Measurements from ENCODE around the gene GALNS.

The GALNS gene

DNA sequence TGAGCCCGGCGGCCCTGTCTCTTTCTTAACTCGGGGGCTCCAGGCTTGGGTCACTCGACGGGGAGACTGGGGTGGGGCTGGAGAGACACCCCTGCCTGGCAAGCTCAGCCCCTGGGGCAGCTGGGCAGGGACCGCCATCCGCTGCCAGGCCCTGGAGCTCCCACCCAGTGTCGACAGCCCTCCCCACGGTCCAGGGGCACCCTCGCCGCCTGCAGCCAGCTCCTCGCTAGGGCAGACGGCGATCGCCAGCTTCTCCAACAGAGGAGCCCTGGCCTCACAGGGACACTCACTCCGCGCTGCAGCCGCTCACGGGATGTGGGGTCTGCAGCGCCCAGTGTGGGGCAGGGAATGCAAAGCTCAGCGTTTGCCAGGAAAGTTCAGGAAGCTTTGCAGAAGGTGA, 29.0 kb downstream of the GALNS start:
- Histone ChIP-seq H2AK5ac (ENCODE audit: low read length, severe bottlenecking) (no peak overlapping the region), H2BK15ac (ENCODE audit: low read depth, poor library complexity, severe bottlenecking) (no peak overlapping the region), H4K91ac (ENCODE audit: low read length) (no peak overlapping the region), H2BK120ac (ENCODE audit: low read depth, low read length) (no peak overlapping the region), H3K27me3 (ENCODE audit: control insufficient read depth in 1 of 2, insufficient read depth in 1 of 2, low read length in 2 of 2) (no peaks in the 10 kb centered on the region), H2BK5ac (ENCODE audit: low read depth, low read length, poor library complexity, severe bottlenecking) (no peak overlapping the region), H3K79me1 (replicated peaks; ENCODE audit: low read length, poor library complexity, severe bottlenecking) (no peaks in the 10 kb centered on the region), H3K4me2 (ENCODE audit: low read length, poor library complexity, severe bottlenecking) (no peak overlapping the region), H3K9me3 (ENCODE audit: control insufficient read depth, low read length) (no peaks in the 10 kb centered on the region), H3K36me3 (ENCODE audit: control insufficient read depth in 1 of 2, insufficient read depth in 2 of 2, low read depth in 1 of 2, low read length in 2 of 2) (peaks cover 19 to 72% of the 10 kb centered on the region in 2 experiments), H3K14ac (ENCODE audit: low read length in 2 of 2) (no peak overlapping the region), H3K4ac (ENCODE audit: low read depth in 1 of 2, low read length in 2 of 2) (no peak overlapping the region), H4K8ac (ENCODE audit: low read length) (no peak overlapping the region), H3K4me1 (ENCODE audit: control insufficient read depth, insufficient read depth, low read depth, low read length) (peaks cover 10% of the 10 kb centered on the region), H2BK12ac (ENCODE audit: low read length in 2 of 2) (no peak overlapping the region), H3K27ac (ENCODE audit: low read length, poor library complexity, severe bottlenecking) (no peak overlapping the region), H3K23ac (ENCODE audit: low read length in 2 of 2) (no peak overlapping the region), H3K4me3 (ENCODE audit: insufficient read depth in 1 of 2, low read depth in 1 of 2, low read length in 2 of 2) (no peak overlapping the region), H2AFZ (ENCODE audit: low read depth, low read length) (no peak overlapping the region), H3K9ac (ENCODE audit: low read length) (no peak overlapping the region), H3K18ac (ENCODE audit: low read depth in 1 of 2, low read length in 2 of 2) (no peak overlapping the region)
- WGBS = 97% methylated on average over 21 of the region's 21 CpGs
- DNase-seq = no peak

DNA sequence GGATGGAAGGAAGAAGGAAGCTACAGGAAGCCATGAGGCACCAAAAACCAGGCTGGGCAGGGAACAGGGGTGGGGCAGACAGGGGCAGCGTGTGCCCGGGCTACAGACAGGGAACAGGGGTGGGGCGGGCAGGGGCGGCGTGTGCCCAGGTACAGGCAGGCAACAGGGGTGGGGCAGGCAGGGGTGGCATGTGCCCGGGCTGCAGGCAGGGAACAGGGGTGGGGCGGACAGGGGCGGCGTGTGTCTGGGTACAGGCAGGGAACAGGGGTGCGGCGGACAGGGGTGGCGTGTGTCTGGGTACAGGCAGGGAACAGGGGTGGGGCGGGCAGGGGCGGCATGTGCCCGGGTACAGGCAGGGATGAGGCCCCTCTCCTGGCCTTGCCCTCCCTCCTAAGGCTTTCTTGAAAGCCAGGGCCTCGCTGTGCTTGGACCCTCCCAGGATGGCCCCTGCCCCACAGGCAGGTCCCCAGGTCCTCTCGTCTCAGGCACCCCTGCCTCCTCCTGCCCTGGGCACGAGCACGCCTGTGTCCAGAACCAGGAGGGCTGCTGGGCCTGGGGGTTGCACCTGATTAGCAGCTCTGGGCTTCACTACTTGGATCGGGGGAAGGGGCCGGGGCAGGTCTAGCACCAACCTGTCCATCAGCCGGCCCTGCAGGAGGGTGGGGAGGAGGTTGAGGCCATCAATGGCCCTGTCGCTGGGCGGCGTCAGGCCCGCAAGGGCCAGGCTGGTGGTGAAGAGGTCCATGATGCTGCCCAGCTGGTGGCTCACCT, 30.5 kb downstream of the GALNS start:
- Histone ChIP-seq H3K18ac (ENCODE audit: low read depth in 1 of 2, low read length in 2 of 2) (no peak overlapping the region), H3K27me3 (ENCODE audit: control insufficient read depth in 1 of 2, insufficient read depth in 1 of 2, low read length in 2 of 2) (no peaks in the 10 kb centered on the region), H3K4me2 (ENCODE audit: low read length, poor library complexity, severe bottlenecking) (no peak overlapping the region), H3K23ac (ENCODE audit: low read length in 2 of 2) (no peak overlapping the region), H2BK5ac (ENCODE audit: low read depth, low read length, poor library complexity, severe bottlenecking) (no peak overlapping the region), H3K79me1 (replicated peaks; ENCODE audit: low read length, poor library complexity, severe bottlenecking) (no peaks in the 10 kb centered on the region), H3K9me3 (ENCODE audit: control insufficient read depth, low read length) (no peaks in the 10 kb centered on the region), H3K4me1 (ENCODE audit: control insufficient read depth, insufficient read depth, low read depth, low read length) (no peaks in the 10 kb centered on the region), H3K36me3 (ENCODE audit: control insufficient read depth in 1 of 2, insufficient read depth in 2 of 2, low read depth in 1 of 2, low read length in 2 of 2) (peaks cover 30 to 87% of the 10 kb centered on the region in 2 experiments), H3K4ac (ENCODE audit: low read depth in 1 of 2, low read length in 2 of 2) (no peak overlapping the region), H4K8ac (ENCODE audit: low read length) (no peak overlapping the region), H2BK15ac (ENCODE audit: low read depth, poor library complexity, severe bottlenecking) (no peak overlapping the region), H3K14ac (ENCODE audit: low read length in 2 of 2) (no peak overlapping the region), H2BK12ac (ENCODE audit: low read length in 2 of 2) (no peak overlapping the region), H4K91ac (ENCODE audit: low read length) (no peak overlapping the region), H3K4me3 (ENCODE audit: insufficient read depth in 1 of 2, low read depth in 1 of 2, low read length in 2 of 2) (no peak overlapping the region), H3K27ac (ENCODE audit: low read length, poor library complexity, severe bottlenecking) (no peak overlapping the region), H2AFZ (ENCODE audit: low read depth, low read length) (no peak overlapping the region), H2BK120ac (ENCODE audit: low read depth, low read length) (no peak overlapping the region), H3K9ac (ENCODE audit: low read length) (no peak overlapping the region), H2AK5ac (ENCODE audit: low read length, severe bottlenecking) (no peak overlapping the region)
- no peak for DNase-seq
- WGBS = 99% methylated on average over 23 of the region's 26 CpGs

DNA sequence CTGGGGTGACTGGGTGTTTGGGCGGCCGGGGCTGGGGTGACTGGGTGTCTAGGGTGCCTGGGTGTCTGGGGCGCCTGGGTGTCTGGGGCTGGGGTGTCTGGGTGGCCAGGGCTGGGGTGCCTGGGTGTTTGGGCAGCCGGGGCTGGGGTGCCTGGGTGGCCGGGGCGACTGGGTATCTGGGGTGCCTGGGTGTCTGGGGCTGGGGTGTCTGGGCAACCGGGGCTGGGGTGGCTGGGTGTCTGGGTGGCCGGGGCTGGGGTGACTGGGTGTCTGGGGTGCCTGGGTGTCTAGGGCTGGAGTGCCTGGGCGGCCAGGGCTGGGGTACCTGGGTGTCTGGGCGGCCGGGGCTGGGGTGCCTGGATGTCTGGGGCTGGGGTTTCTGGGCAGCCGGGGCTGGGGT, 31.6 kb downstream of the GALNS start:
- no peak overlapping the region for H3K4me3 ChIP-seq (ENCODE audit: insufficient read depth in 1 of 2, low read depth in 1 of 2, low read length in 2 of 2)
- H2AK5ac ChIP-seq (ENCODE audit: low read length, severe bottlenecking) = no peak overlapping the region
- H3K4ac ChIP-seq (ENCODE audit: low read depth in 1 of 2, low read length in 2 of 2) = no peak overlapping the region
- no peaks in the 10 kb centered on the region for H3K9me3 ChIP-seq (ENCODE audit: control insufficient read depth, low read length)
- H2AFZ ChIP-seq (ENCODE audit: low read depth, low read length) = no peak overlapping the region
- H2BK15ac ChIP-seq (ENCODE audit: low read depth, poor library complexity, severe bottlenecking) = no peak overlapping the region
- no peaks in the 10 kb centered on the region for H3K4me1 ChIP-seq (ENCODE audit: control insufficient read depth, insufficient read depth, low read depth, low read length)
- no peak overlapping the region for H3K18ac ChIP-seq (ENCODE audit: low read depth in 1 of 2, low read length in 2 of 2)
- no peak overlapping the region for H4K8ac ChIP-seq (ENCODE audit: low read length)
- peaks cover 30 to 88% of the 10 kb centered on the region in 2 experiments for H3K36me3 ChIP-seq (ENCODE audit: control insufficient read depth in 1 of 2, insufficient read depth in 2 of 2, low read depth in 1 of 2, low read length in 2 of 2)
- H3K4me2 ChIP-seq (ENCODE audit: low read length, poor library complexity, severe bottlenecking) = no peak overlapping the region
- no peak overlapping the region for H2BK5ac ChIP-seq (ENCODE audit: low read depth, low read length, poor library complexity, severe bottlenecking)
- H4K91ac ChIP-seq (ENCODE audit: low read length) = no peak overlapping the region
- 91% methylated on average over 11 of the region's 12 CpGs for WGBS
- H3K23ac ChIP-seq (ENCODE audit: low read length in 2 of 2) = no peak overlapping the region
- no peak for DNase-seq
- H3K14ac ChIP-seq (ENCODE audit: low read length in 2 of 2) = no peak overlapping the region
- no peak overlapping the region for H3K9ac ChIP-seq (ENCODE audit: low read length)
- no peaks in the 10 kb centered on the region for H3K79me1 ChIP-seq (replicated peaks; ENCODE audit: low read length, poor library complexity, severe bottlenecking)
- no peak overlapping the region for H2BK12ac ChIP-seq (ENCODE audit: low read length in 2 of 2)
- no peaks in the 10 kb centered on the region for H3K27me3 ChIP-seq (ENCODE audit: control insufficient read depth in 1 of 2, insufficient read depth in 1 of 2, low read length in 2 of 2)
- no peak overlapping the region for H2BK120ac ChIP-seq (ENCODE audit: low read depth, low read length)
- H3K27ac ChIP-seq (ENCODE audit: low read length, poor library complexity, severe bottlenecking) = no peak overlapping the region

DNA sequence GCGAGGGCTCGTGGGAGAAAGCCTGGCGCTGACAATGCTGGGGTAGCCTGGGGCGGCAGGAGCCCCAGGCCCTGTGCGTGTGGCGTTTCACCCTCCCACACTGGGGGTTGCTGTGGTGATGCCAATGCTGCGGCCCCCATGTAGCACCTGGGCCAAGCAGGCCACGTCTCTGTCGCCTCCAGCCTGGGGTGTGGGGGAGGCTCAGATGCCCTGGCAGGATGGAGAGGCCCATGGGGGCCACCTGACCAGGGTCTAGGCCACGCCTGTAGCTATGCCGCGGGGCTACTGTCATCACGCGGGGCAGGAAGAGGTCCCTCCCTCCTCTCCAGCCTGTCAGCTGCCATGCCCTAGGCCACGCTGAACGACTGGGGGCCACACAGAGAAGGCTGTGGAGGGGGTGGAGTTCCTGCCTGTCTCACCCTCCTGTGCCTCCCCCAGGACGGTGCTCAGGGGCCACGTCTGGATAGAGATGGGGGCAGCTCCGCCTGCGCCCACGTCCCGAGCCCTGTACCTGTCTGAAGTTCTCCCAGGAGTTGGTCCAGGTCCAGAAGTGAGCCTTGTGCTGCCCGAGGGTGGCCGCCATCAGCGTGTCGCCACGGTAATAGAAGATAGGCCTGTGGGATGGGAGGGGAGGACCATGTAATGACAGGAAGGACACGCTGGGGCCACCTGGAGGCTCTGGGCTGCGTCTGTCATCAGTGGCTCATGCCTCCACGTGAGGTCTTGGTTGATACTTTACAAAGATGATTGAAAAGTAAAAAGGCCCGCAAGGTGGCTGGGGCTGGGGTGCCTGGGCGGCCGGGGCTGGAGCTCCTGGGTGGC, 32.3 kb downstream of the GALNS start:
- Histone ChIP-seq H2BK12ac (ENCODE audit: low read length in 2 of 2) (no peak overlapping the region), H2BK15ac (ENCODE audit: low read depth, poor library complexity, severe bottlenecking) (no peak overlapping the region), H2AFZ (ENCODE audit: low read depth, low read length) (no peak overlapping the region), H3K9ac (ENCODE audit: low read length) (no peak overlapping the region), H2BK5ac (ENCODE audit: low read depth, low read length, poor library complexity, severe bottlenecking) (no peak overlapping the region), H3K9me3 (ENCODE audit: control insufficient read depth, low read length) (no peaks in the 10 kb centered on the region), H3K4me2 (ENCODE audit: low read length, poor library complexity, severe bottlenecking) (no peak overlapping the region), H3K14ac (ENCODE audit: low read length in 2 of 2) (no peak overlapping the region), H2AK5ac (ENCODE audit: low read length, severe bottlenecking) (no peak overlapping the region), H3K36me3 (ENCODE audit: control insufficient read depth in 1 of 2, insufficient read depth in 2 of 2, low read depth in 1 of 2, low read length in 2 of 2) (peaks cover 30 to 84% of the 10 kb centered on the region in 2 experiments), H3K79me1 (replicated peaks; ENCODE audit: low read length, poor library complexity, severe bottlenecking) (no peaks in the 10 kb centered on the region), H4K8ac (ENCODE audit: low read length) (no peak overlapping the region), H3K18ac (ENCODE audit: low read depth in 1 of 2, low read length in 2 of 2) (no peak overlapping the region), H4K91ac (ENCODE audit: low read length) (no peak overlapping the region), H3K23ac (ENCODE audit: low read length in 2 of 2) (no peak overlapping the region), H3K27me3 (ENCODE audit: control insufficient read depth in 1 of 2, insufficient read depth in 1 of 2, low read length in 2 of 2) (no peaks in the 10 kb centered on the region), H3K4me1 (ENCODE audit: control insufficient read depth, insufficient read depth, low read depth, low read length) (no peaks in the 10 kb centered on the region), H3K4me3 (ENCODE audit: insufficient read depth in 1 of 2, low read depth in 1 of 2, low read length in 2 of 2) (no peak overlapping the region), H2BK120ac (ENCODE audit: low read depth, low read length) (no peak overlapping the region), H3K4ac (ENCODE audit: low read depth in 1 of 2, low read length in 2 of 2) (no peak overlapping the region), H3K27ac (ENCODE audit: low read length, poor library complexity, severe bottlenecking) (no peak overlapping the region)
- DNase-seq = no peak
- 93% methylated on average over 30 of the region's 33 CpGs for WGBS
